CD14-positive monocyte (primary cell): Measurements from ENCODE around the gene OR9G4. TPM values are rescaled to one million over a fixed set of nuclear protein-coding genes. Genes with fewer than 3 reads are reported as not detected.

Experiments
- DNase-seq, 3 donors: peaks; one replicate each; pipeline ENCODE4 v3.0.0-alpha.2; 2011 to 2022
- H2AFZ ChIP-seq: 2 replicates; pipeline ENCODE4 v1.6.0; 2012; ENCODE audit warnings: mild to moderate bottlenecking, low read depth, low read length, inconsistent platforms; ENCODE audit not compliant: insufficient read depth, poor library complexity, severe bottlenecking
- H3K27ac ChIP-seq, 2 donors: 1 replicate in 1 of 2; 2 replicates in 1 of 2; pipeline ENCODE4 v1.5.1; 2012 to 2013; ENCODE audit warnings: low read length in 2 of 2, control low read depth in 1 of 2, inconsistent platforms in 1 of 2, low read depth in 1 of 2, mild to moderate bottlenecking in 1 of 2
- H3K27me3 ChIP-seq, 2 donors: one replicate each; pipeline versions ENCODE4 v1.6.0 to v1.6.1; 2011 to 2013; ENCODE audit warnings: low read length in 2 of 2; ENCODE audit not compliant: control insufficient read depth in 2 of 2, insufficient read depth in 2 of 2
- H3K36me3 ChIP-seq, 2 donors: replicated peaks in 1 of 2; 1 replicate in 1 of 2; 2 replicates in 1 of 2; pipeline versions ENCODE4 v1.5.1 to v1.6.1; 2012 to 2013; ENCODE audit warnings: low read length in 2 of 2, control low read depth in 1 of 2, inconsistent platforms in 1 of 2, mild to moderate bottlenecking in 1 of 2; ENCODE audit not compliant: insufficient read depth in 2 of 2, control insufficient read depth in 1 of 2
- H3K4me1 ChIP-seq, 2 donors: 1 replicate in 1 of 2; 2 replicates in 1 of 2; pipeline versions ENCODE4 v1.5.1 to v1.6.1; 2012 to 2013; ENCODE audit warnings: low read length in 2 of 2, control low read depth in 1 of 2, inconsistent platforms in 1 of 2, mild to moderate bottlenecking in 1 of 2, moderate library complexity in 1 of 2; ENCODE audit not compliant: insufficient read depth in 2 of 2, control insufficient read depth in 1 of 2
- H3K4me2 ChIP-seq: replicated peaks from 2 replicates; pipeline ENCODE3; 2012; ENCODE audit warnings: low read length, moderate library complexity, mild to moderate bottlenecking; ENCODE audit not compliant: poor library complexity, severe bottlenecking; ENCODE audit errors: extremely low read depth
- H3K4me3 ChIP-seq, 3 experiments: fragments of 200-600 bp in 1 of 3; sonication (generic) in 1 of 3; replicated peaks in 1 of 3; 1 replicate in 2 of 3; 2 replicates in 1 of 3; pipeline ENCODE4 v1.5.1; 2011 to 2013; ENCODE audit warnings: low read length in 3 of 3, mild to moderate bottlenecking in 3 of 3, control low read depth in 2 of 3, low read depth in 2 of 3, inconsistent platforms in 1 of 3, moderate library complexity in 1 of 3
- H3K79me2 ChIP-seq: 2 replicates; pipeline ENCODE4 v1.6.0; 2012; ENCODE audit warnings: mild to moderate bottlenecking, control low read depth, inconsistent platforms, low read length, moderate library complexity; ENCODE audit not compliant: insufficient read depth
- H3K9ac ChIP-seq: 2 replicates; pipeline ENCODE4 v1.6.0; 2017; ENCODE audit warnings: low read length, mild to moderate bottlenecking; ENCODE audit not compliant: insufficient read depth, poor library complexity, severe bottlenecking
- H3K9me3 ChIP-seq, 2 donors: replicated peaks in 1 of 2; 1 replicate in 1 of 2; 2 replicates in 1 of 2; pipeline versions ENCODE4 v1.5.1 to v1.6.1; 2012 to 2013; ENCODE audit warnings: low read length in 2 of 2, control low read depth in 1 of 2; ENCODE audit not compliant: control insufficient read depth in 1 of 2, insufficient read depth in 1 of 2
- H4K20me1 ChIP-seq: 2 replicates; pipeline ENCODE4 v1.6.0; 2012; ENCODE audit warnings: mild to moderate bottlenecking, low read length, control low read depth, moderate library complexity; ENCODE audit not compliant: insufficient read depth
- H3K27ac Mint-ChIP-seq, 7 donors: one replicate each; pipeline ENCODE4 v1.8.0; 2020; ENCODE audit warnings: mild to moderate bottlenecking in 7 of 7, mixed read lengths in 7 of 7, moderate library complexity in 6 of 7, inconsistent platforms in 2 of 7
- H3K27me3 Mint-ChIP-seq, 3 donors: one replicate each; pipeline ENCODE4 v1.8.0; 2021 to 2022; ENCODE audit warnings: low read depth in 3 of 3, mild to moderate bottlenecking in 3 of 3, mixed read lengths in 3 of 3, moderate library complexity in 3 of 3, inconsistent platforms in 1 of 3
- H3K36me3 Mint-ChIP-seq, 2 donors: one replicate each; pipeline ENCODE4 v1.8.0; 2020; ENCODE audit warnings: mixed read lengths in 2 of 2, inconsistent platforms in 1 of 2, mild to moderate bottlenecking in 1 of 2
- H3K4me1 Mint-ChIP-seq: one replicate; pipeline ENCODE4 v1.8.0; 2020; ENCODE audit warnings: mild to moderate bottlenecking, mixed read lengths
- H3K4me3 Mint-ChIP-seq, 2 donors: one replicate each; pipeline ENCODE4 v1.8.0; 2020; ENCODE audit warnings: mild to moderate bottlenecking in 2 of 2, mixed read lengths in 2 of 2, moderate library complexity in 1 of 2
- H3K9me3 Mint-ChIP-seq, 7 donors: one replicate each; pipeline ENCODE4 v1.8.0; 2020 to 2022; ENCODE audit warnings: mixed read lengths in 7 of 7, mild to moderate bottlenecking in 6 of 7, moderate library complexity in 6 of 7, inconsistent platforms in 2 of 7
- CTCF ChIP-seq: fragments of 200-600 bp; IDR thresholded peaks from one replicate; pipeline ENCODE4 v1.8.0; 2022; ENCODE audit warnings: antibody characterized with exemption, mild to moderate bottlenecking
- WGBS: methylation state at CpG from one replicate; pipeline ENCODE4 v1.1.5; 2013; ENCODE audit warnings: missing lambda C conversion rate; ENCODE audit not compliant: insufficient coverage; 5-methylcytosine and 5-hydroxymethylcytosine counted together
- intact Hi-C, 2 donors: fragments of 100-400 bp; cut with micrococcal nuclease; formaldehyde crosslinking; loops; one replicate each; pipeline versions ENCODE4 v1.15.0 to v1.15.1; 2023
- polyA plus RNA-seq, 3 donors: library from polyadenylated mRNA; depleted of rRNA in 1 of 3; unstranded in 2 of 3; stranded (reverse) in 1 of 3; fragments of 300-500 nt in 2 of 3; fragments of >200 nt in 1 of 3; fragmentation: Illumina TruSeq in 2 of 3; gene quantifications; 1 replicate in 2 of 3; 2 replicates in 1 of 3; pipeline ENCODE4 v1.2.3, GENCODE V29; 2012 to 2021

Gene OR9G4
- polyA plus RNA-seq, 3 donors, result not detected

- Histone ChIP-seq H3K4me2 (no peak overlapping the region), H4K20me1 (no peaks in the 10 kb centered on the region), H2AFZ (no peak overlapping the region), H3K79me2 (no peaks in the 10 kb centered on the region), H3K4me3 (no peak overlapping the region), H3K36me3 (no peaks in the 10 kb centered on the region), H3K27ac (no peak overlapping the region), H3K9ac (no peak overlapping the region), H3K27me3 (no peaks in the 10 kb centered on the region), H3K4me1 (no peaks in the 10 kb centered on the region), H3K9me3 (no peaks in the 10 kb centered on the region)
- H3K27ac Mint-ChIP-seq, result no peak overlapping the region
- TF ChIP-seq CTCF, result no peak
- H3K36me3 Mint-ChIP-seq, result no peaks in the 10 kb centered on the region
- H3K4me1 Mint-ChIP-seq, result no peaks in the 10 kb centered on the region
- H3K27me3 Mint-ChIP-seq, result peaks cover 0 to 1% (median 0%) of the 10 kb centered on the region in 3 donors
- DNase-seq, result no peak
- intact Hi-C loops, result no loop called here
- H3K9me3 Mint-ChIP-seq, result no peaks in the 10 kb centered on the region
- WGBS, result 89% methylated on average over 1 of the region's 4 CpGs
- H3K4me3 Mint-ChIP-seq, result no peak overlapping the region
Measured at GRCh38 chr11:56764976-56765375, 16.5 kb upstream of the OR9G4 start.

- intact Hi-C loops, result no loop called here
- H3K27me3 Mint-ChIP-seq, result peaks cover 0 to 2% (median 2%) of the 10 kb centered on the region in 3 donors
- no peak overlapping the region for H2AFZ ChIP-seq
Measured at GRCh38 chr11:56751480-56751879, 3.0 kb upstream of the OR9G4 start.

More at GRCh38 chr11:56751480-56751879, 3.0 kb upstream of the OR9G4 start:
- no peaks in the 10 kb centered on the region for H3K9me3 ChIP-seq
- WGBS, result 93% methylated on average over 4 of the region's 5 CpGs
- no peak overlapping the region for H3K27ac Mint-ChIP-seq
- no peak overlapping the region for H3K27ac ChIP-seq
- no peak overlapping the region for H3K4me3 Mint-ChIP-seq
- no peaks in the 10 kb centered on the region for H3K36me3 Mint-ChIP-seq
- peaks cover 0 to 6% (median 2%) of the 10 kb centered on the region in 7 donors for H3K9me3 Mint-ChIP-seq
- no peak overlapping the region for H3K9ac ChIP-seq
- H3K4me3 ChIP-seq, result no peak overlapping the region
- H3K4me2 ChIP-seq, result no peak overlapping the region
- no peaks in the 10 kb centered on the region for H3K27me3 ChIP-seq
- no peaks in the 10 kb centered on the region for H3K4me1 Mint-ChIP-seq
- no peaks in the 10 kb centered on the region for H3K4me1 ChIP-seq
- no peaks in the 10 kb centered on the region for H3K79me2 ChIP-seq
- DNase-seq, result no peak
- H3K36me3 ChIP-seq, result no peaks in the 10 kb centered on the region
- no peak for TF ChIP-seq CTCF
- no peaks in the 10 kb centered on the region for H4K20me1 ChIP-seq
